SH-SY5Y (cell line): ENCODE results near the gene GPR139.

Source experiments
- GATA2 ChIP-seq: IDR thresholded peaks from 2 replicates; pipeline ENCODE4 v1.6.1; 2011; ENCODE audit warnings: mild to moderate bottlenecking, low read depth, low read length
- GATA3 ChIP-seq: IDR thresholded peaks from 2 replicates; pipeline ENCODE4 v1.6.1; 2011; ENCODE audit warnings: low read depth, mild to moderate bottlenecking, low read length, moderate library complexity

- no peak for TF ChIP-seq GATA2
- TF ChIP-seq GATA3, result no peak
These were observed 37.5 kb upstream of the GPR139 start for GRCh38 chr16:20111143-20111542.
